CD8-positive, alpha-beta memory T cell (primary cell): ENCODE data around the gene DNAJC19. TPM values are rescaled to one million over a fixed set of nuclear protein-coding genes. Genes with fewer than 3 reads are reported as not detected.

Experiments
- CTCF ChIA-PET: fragments of 350-600 bp; sonication (Branson Sonifier 250); formaldehyde crosslinking; loops from one replicate; lab custom pipeline; 2021; ENCODE audit warnings: antibody characterized with exemption; lab: Charles Lee
- POLR2A ChIA-PET: fragments of 350-600 bp; sonication (Branson Sonifier 250); formaldehyde crosslinking; loops from one replicate; lab custom pipeline; 2021; ENCODE audit warnings: antibody characterized with exemption; lab: Charles Lee
- DNase-seq, 5 donors: peaks; one replicate each; pipeline versions ENCODE4 v3.0.0 to v3.0.0-alpha.2; 2020 to 2022; ENCODE audit warnings: mixed read lengths in 1 of 5
- H3K27ac ChIP-seq: one replicate; pipeline ENCODE4 v1.7.0; 2013; ENCODE audit warnings: low read depth, mild to moderate bottlenecking, low read length, moderate library complexity
- H3K27me3 ChIP-seq: 2 replicates; pipeline ENCODE4 v1.7.0; 2013; ENCODE audit warnings: low read length, mild to moderate bottlenecking; ENCODE audit not compliant: insufficient read depth, poor library complexity, severe bottlenecking
- H3K36me3 ChIP-seq: 2 replicates; pipeline ENCODE4 v1.7.0; 2013; ENCODE audit warnings: mild to moderate bottlenecking, low read length, moderate library complexity; ENCODE audit not compliant: insufficient read depth
- H3K4me1 ChIP-seq: 2 replicates; pipeline ENCODE4 v1.7.0; 2013; ENCODE audit warnings: mild to moderate bottlenecking, low read length, moderate library complexity; ENCODE audit not compliant: insufficient read depth
- H3K4me3 ChIP-seq: 2 replicates; pipeline ENCODE4 v1.7.0; 2013; ENCODE audit warnings: mild to moderate bottlenecking, low read length
- H3K9me3 ChIP-seq: 2 replicates; pipeline ENCODE4 v1.7.0; 2013; ENCODE audit warnings: mild to moderate bottlenecking, low read length
- H3K27ac Mint-ChIP-seq, 8 donors: one replicate each; pipeline ENCODE4 v1.8.0; 2020 to 2021; ENCODE audit warnings: mixed read lengths in 8 of 8, mild to moderate bottlenecking in 6 of 8, inconsistent platforms in 3 of 8, moderate library complexity in 3 of 8
- H3K27me3 Mint-ChIP-seq, 2 donors: one replicate each; pipeline ENCODE4 v1.8.0; 2020 to 2021; ENCODE audit warnings: mixed read lengths in 2 of 2, mild to moderate bottlenecking in 1 of 2, moderate library complexity in 1 of 2
- H3K36me3 Mint-ChIP-seq, 3 donors: one replicate each; pipeline ENCODE4 v1.8.0; 2020 to 2021; ENCODE audit warnings: mixed read lengths in 3 of 3, inconsistent platforms in 1 of 3, mild to moderate bottlenecking in 1 of 3
- H3K4me1 Mint-ChIP-seq, 3 donors: one replicate each; pipeline ENCODE4 v1.8.0; 2020 to 2021; ENCODE audit warnings: mixed read lengths in 3 of 3, inconsistent platforms in 1 of 3, mild to moderate bottlenecking in 1 of 3
- H3K4me3 Mint-ChIP-seq, 7 donors: one replicate each; pipeline ENCODE4 v1.8.0; 2020 to 2021; ENCODE audit warnings: mixed read lengths in 7 of 7, mild to moderate bottlenecking in 6 of 7, moderate library complexity in 4 of 7, inconsistent platforms in 2 of 7
- H3K9me3 Mint-ChIP-seq, 5 donors: one replicate each; pipeline ENCODE4 v1.8.0; 2020 to 2022; ENCODE audit warnings: mixed read lengths in 5 of 5, mild to moderate bottlenecking in 3 of 5, moderate library complexity in 2 of 5, inconsistent platforms in 1 of 5
- polyA plus RNA-seq: library from polyadenylated mRNA; unstranded; fragments of 300-500 nt; fragmentation: Illumina TruSeq; gene quantifications from one replicate; pipeline ENCODE4 v1.2.3, GENCODE V29; 2021
- total RNA-seq, 2 experiments: library from RNA; stranded (reverse); gene quantifications; one replicate each; pipeline ENCODE4 v1.2.3, GENCODE V29; 2021

The DNAJC19 gene
- total and polyA plus RNA-seq, 3 experiments from 2014 or later: 70.2 to 102 (median 72.0) TPM

DNA sequence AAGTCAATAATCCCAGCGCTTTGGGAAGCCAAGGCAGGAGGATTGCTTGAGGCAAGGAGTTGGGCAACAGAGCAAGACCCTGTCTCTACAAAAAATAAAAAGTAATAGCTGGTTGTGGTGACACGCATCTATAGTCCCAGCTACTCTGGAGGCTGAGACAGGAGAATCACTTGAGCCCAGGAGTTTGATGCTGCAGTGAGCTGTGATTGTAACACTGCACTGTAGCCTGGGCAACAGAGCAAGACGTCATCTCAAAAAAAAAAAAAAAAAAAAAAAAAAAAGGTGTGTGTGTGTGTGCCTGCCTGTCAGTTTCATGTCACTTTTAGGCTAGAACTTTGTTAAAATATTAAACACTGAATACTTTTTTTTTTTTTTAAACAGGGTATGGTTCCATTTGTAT is 28.4 kb downstream of the DNAJC19 start:
- peaks cover 0 to 14% (median 0%) of the 10 kb centered on the region in 3 donors for H3K4me1 Mint-ChIP-seq
- Histone ChIP-seq H3K4me3 (no peak overlapping the region), H3K27me3 (no peaks in the 10 kb centered on the region), H3K9me3 (no peaks in the 10 kb centered on the region), H3K27ac (no peak overlapping the region), H3K4me1 (no peaks in the 10 kb centered on the region), H3K36me3 (peaks cover 37% of the 10 kb centered on the region)
- no peak overlapping the region for H3K4me3 Mint-ChIP-seq
- peaks cover 19 to 82% (median 29%) of the 10 kb centered on the region in 3 donors for H3K36me3 Mint-ChIP-seq
- no peak for DNase-seq
- peak overlapping the region in 2 of 8 donors; percentile 36 to 43 for H3K27ac Mint-ChIP-seq
- H3K9me3 Mint-ChIP-seq: no peaks in the 10 kb centered on the region
- ChIA-PET POLR2A (no interaction called here), CTCF (no interaction called here)
- no peaks in the 10 kb centered on the region for H3K27me3 Mint-ChIP-seq

DNA sequence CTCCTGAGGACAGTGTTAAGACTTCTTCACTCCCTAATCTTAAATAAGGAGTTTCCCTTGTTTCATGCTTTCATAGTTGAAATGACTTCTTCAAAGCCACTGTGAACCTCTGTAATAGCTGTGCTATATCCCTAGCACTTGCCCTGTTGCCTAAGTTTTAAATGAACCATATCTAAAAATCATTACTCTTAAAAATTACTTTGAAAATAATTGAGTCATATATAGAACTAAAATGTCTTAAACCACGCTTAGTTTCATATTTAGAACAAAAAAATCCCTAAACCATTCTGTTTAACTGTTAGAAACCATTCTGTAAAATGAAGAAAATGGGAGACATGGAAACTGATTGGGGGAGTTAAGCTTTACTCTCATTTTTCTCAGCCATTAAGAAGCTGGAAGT is 29.8 kb downstream of the DNAJC19 start:
- no peaks in the 10 kb centered on the region for H3K9me3 Mint-ChIP-seq
- Histone ChIP-seq H3K27ac (no peak overlapping the region), H3K4me1 (no peaks in the 10 kb centered on the region), H3K9me3 (no peaks in the 10 kb centered on the region), H3K4me3 (no peak overlapping the region), H3K36me3 (peaks cover 42% of the 10 kb centered on the region), H3K27me3 (no peaks in the 10 kb centered on the region)
- CTCF ChIA-PET: no interaction called here
- peaks cover 19 to 81% (median 35%) of the 10 kb centered on the region in 3 donors for H3K36me3 Mint-ChIP-seq
- peak overlapping the region in 2 of 8 donors; percentile 33 to 80 for H3K27ac Mint-ChIP-seq
- no peak overlapping the region for H3K4me3 Mint-ChIP-seq
- H3K27me3 Mint-ChIP-seq: no peaks in the 10 kb centered on the region
- no peak for DNase-seq
- peaks cover 0 to 14% (median 3%) of the 10 kb centered on the region in 3 donors for H3K4me1 Mint-ChIP-seq
- POLR2A ChIA-PET: no interaction called here

DNA sequence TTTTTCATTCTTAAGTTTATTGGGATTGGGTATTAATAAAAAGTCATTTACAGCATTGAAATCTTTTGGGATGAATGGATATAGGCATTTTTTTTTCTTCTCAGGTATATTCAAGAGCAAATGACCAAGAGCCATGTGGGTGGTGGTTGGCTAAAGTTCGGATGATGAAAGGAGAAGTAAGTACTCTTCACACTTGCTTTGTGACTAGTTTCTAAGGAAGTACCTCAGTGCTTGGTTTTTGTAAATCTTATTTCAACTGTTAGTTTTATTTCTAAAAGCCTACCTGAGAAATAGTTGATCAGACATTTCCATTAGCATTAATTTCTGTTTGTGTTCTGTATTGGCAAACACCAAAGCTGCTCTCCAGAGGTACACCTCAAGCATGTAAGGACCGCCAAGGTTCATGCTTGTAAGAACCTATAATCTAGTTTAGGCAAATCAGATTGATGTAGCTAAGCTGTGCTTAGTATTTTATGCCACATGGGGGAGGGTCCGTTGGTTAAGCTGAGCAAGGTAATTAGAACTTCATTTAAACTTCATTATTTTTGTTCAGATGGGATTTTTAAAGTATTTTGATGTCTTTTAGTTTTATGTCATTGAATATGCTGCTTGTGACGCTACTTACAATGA is 41.7 kb downstream of the DNAJC19 start:
- Histone ChIP-seq H3K27me3 (no peaks in the 10 kb centered on the region), H3K4me1 (no peaks in the 10 kb centered on the region), H3K27ac (no peak overlapping the region), H3K4me3 (no peak overlapping the region), H3K9me3 (no peaks in the 10 kb centered on the region), H3K36me3 (peaks cover 31% of the 10 kb centered on the region)
- ChIA-PET POLR2A (no interaction called here), CTCF (no interaction called here)
- peaks cover 0 to 79% (median 18%) of the 10 kb centered on the region in 3 donors for H3K36me3 Mint-ChIP-seq
- no peak for DNase-seq
- H3K27ac Mint-ChIP-seq: no peak overlapping the region
- H3K9me3 Mint-ChIP-seq: no peaks in the 10 kb centered on the region
- no peaks in the 10 kb centered on the region for H3K27me3 Mint-ChIP-seq
- no peak overlapping the region for H3K4me3 Mint-ChIP-seq
- peaks cover 22 to 31% (median 28%) of the 10 kb centered on the region in 3 donors for H3K4me1 Mint-ChIP-seq

DNA sequence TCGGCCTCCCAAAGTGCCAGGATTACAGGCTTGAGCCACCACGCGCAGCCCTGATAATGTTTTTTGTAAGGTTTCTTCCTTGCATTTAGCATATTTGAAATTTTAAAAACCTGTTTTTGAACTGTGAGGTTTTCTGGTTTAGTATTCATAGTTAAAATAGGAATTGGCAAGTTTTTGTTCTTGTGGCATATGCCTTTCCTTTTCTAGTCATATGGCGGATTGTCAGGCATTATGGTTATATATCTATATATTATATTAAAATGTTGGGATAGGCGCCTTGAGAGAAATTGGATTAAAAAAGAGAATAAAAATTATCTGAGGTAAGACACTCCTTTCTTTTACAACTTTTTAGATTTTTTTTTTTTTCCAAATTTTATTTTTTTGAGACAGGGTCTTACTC is 48.7 kb downstream of the DNAJC19 start:
- CTCF ChIA-PET: no interaction called here
- H3K4me3 Mint-ChIP-seq: no peak overlapping the region
- POLR2A ChIA-PET: no interaction called here
- Histone ChIP-seq H3K9me3 (no peaks in the 10 kb centered on the region), H3K4me1 (no peaks in the 10 kb centered on the region), H3K27me3 (no peaks in the 10 kb centered on the region), H3K4me3 (no peak overlapping the region), H3K27ac (no peak overlapping the region), H3K36me3 (no peaks in the 10 kb centered on the region)
- H3K36me3 Mint-ChIP-seq: peaks cover 0 to 68% (median 15%) of the 10 kb centered on the region in 3 donors
- H3K4me1 Mint-ChIP-seq: peaks cover 17 to 36% (median 17%) of the 10 kb centered on the region in 3 donors
- no peaks in the 10 kb centered on the region for H3K9me3 Mint-ChIP-seq
- H3K27me3 Mint-ChIP-seq: no peaks in the 10 kb centered on the region
- no peak overlapping the region for H3K27ac Mint-ChIP-seq
- no peak for DNase-seq

DNA sequence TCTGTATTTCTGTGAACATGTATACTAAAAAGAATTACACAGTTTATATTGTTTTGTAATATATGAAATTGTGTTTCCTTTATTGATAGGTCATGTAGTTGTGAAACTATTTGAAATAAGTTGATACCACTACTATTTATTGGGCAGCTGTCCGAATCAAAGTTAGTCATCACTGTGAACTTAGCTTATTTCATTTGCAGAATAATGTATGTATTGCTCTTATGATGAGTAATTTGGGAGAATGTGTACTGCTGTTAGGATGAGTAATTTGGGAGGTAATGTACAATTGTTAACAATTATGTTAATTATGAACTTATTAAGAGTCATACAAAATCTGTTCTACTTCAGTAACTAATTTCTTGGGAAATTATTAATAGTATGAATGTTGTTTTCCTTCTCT is 54.9 kb downstream of the DNAJC19 start:
- Mint-ChIP-seq H3K9me3 (no peaks in the 10 kb centered on the region), H3K4me3 (no peak overlapping the region), H3K27me3 (no peaks in the 10 kb centered on the region), H3K36me3 (peaks cover 0 to 47% (median 11%) of the 10 kb centered on the region in 3 donors), H3K4me1 (peaks cover 39 to 72% (median 56%) of the 10 kb centered on the region in 3 donors), H3K27ac (no peak overlapping the region)
- no peak for DNase-seq
- no peak overlapping the region for H3K4me3 ChIP-seq
- H3K36me3 ChIP-seq: no peaks in the 10 kb centered on the region
- ChIA-PET CTCF (interaction anchor here (0.8 to 1.3 kb wide), 2 partner anchors 23 kb away, joined by 3 to 4 read pairs; partner anchors contain the start of gene FXR1), POLR2A (interaction anchor here (0.6 kb wide), 1 partner anchor 15 kb away, joined by 3 read pairs; no protein-coding TSS in a partner anchor)
- H3K9me3 ChIP-seq: no peaks in the 10 kb centered on the region
- no peaks in the 10 kb centered on the region for H3K27me3 ChIP-seq
- peaks cover 12% of the 10 kb centered on the region for H3K4me1 ChIP-seq
- H3K27ac ChIP-seq: no peak overlapping the region

Other genes starting within 250 kb of the DNAJC19 start
- 100 to 1,000 TPM; 135 to 141 TPM for gene FXR1, start 77.1 kb downstream of the DNAJC19 start, total RNA-seq
- 49.3 TPM for gene FXR1, start 77.1 kb downstream of the DNAJC19 start, polyA plus RNA-seq